VCaP (cell line): ENCODE results near the gene BMPER.
A peak's percentile ranks its signal among the peaks of the same experiment; 100 is the strongest.

Experiments
- H3K27ac ChIP-seq: fragments of 450-650 bp; 2 replicates; pipeline ENCODE4 v1.5.1; 2017
- TF ChIP-seq, protein P1 (sequence below): fragments of 450-650 bp; conservative IDR thresholded peaks from 2 replicates; pipeline ENCODE4 v1.5.1; 2017; ENCODE audit warnings: mild to moderate bottlenecking, moderate library complexity

The BMPER gene

GRCh38 chr7:34059136-34059828 is 153.9 kb downstream of the BMPER start:
- TF ChIP-seq, protein P1, sequence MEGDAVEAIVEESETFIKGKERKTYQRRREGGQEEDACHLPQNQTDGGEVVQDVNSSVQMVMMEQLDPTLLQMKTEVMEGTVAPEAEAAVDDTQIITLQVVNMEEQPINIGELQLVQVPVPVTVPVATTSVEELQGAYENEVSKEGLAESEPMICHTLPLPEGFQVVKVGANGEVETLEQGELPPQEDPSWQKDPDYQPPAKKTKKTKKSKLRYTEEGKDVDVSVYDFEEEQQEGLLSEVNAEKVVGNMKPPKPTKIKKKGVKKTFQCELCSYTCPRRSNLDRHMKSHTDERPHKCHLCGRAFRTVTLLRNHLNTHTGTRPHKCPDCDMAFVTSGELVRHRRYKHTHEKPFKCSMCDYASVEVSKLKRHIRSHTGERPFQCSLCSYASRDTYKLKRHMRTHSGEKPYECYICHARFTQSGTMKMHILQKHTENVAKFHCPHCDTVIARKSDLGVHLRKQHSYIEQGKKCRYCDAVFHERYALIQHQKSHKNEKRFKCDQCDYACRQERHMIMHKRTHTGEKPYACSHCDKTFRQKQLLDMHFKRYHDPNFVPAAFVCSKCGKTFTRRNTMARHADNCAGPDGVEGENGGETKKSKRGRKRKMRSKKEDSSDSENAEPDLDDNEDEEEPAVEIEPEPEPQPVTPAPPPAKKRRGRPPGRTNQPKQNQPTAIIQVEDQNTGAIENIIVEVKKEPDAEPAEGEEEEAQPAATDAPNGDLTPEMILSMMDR, result no peak
- no peak overlapping the region for H3K27ac ChIP-seq

DNA sequence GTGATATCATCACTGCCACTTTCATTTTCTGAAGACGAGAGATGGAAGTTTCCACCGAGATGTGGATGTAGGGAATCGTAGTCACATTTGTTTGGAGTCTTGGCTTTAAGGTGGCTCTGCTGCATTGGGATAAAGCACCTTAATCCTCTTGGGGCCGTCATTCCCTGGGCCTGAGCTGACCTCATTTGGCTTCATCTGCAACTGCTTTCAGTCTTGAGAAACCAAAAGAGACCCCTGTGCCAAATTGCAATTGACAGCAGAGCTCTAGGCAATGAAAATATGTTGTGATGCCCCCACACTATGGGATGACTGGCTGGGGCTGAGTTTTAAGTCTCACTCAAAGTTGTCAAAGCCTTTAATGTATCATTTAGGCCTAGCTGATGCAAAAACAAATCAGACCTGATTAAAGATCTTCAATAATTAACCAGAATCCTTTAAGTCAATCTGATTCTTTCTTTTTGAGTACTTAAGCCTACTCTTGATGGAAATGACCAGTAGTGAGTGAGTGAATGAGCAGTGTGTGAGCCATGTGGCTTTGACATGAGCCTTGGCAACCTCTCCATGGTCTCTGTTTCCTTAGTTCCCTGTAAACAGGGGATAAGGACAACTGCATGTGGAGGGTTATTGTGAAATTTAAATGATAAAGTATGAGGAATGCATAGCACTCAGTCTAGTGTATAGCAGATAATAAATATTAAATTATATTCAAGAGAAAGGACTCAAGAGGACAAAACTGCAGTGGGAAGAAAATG is 155.0 kb downstream of the BMPER start:
- TF ChIP-seq, protein P1, result no peak
- no peak overlapping the region for H3K27ac ChIP-seq

DNA sequence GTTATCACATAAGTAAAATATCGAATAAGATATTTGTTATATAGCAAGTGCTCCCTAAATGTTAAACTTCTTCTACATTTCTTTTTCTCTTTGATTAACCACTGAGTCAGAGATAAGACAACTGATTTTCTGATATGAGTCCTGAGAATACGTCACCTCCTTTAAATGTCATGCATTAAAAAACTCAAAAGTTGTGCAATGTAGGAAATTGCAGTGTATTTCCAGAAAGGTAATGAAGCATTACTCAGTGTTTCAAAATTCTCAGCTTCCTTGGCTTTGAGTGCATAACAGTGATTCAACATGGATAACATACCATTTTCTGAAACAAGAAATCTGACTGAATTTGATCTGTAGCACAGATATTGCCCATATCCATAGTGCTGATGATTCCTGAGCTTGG is 155.8 kb downstream of the BMPER start:
- TF ChIP-seq, protein P1, result no peak
- no peak overlapping the region for H3K27ac ChIP-seq

DNA sequence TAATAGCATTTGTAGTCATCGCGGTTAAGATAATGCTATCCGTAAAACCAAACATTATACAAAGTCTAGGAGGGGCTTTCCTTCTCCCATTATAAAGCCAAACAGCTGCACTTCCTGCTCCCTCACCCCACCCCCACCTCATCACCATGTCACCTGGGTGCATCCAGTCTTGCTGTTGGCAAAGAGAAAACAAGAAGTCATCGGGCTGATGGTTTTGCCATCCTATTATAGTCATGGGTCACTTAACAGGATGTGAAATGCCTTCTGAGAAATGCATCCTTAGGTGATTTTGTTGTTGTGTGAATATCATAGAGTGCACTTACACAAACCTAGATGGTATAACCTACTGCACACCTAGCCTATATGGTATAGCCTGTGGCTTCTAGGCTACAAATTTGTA is 157.0 kb downstream of the BMPER start:
- H3K27ac ChIP-seq, result no peak overlapping the region
- TF ChIP-seq, protein P1, result no peak

GRCh38 chr7:34062826-34063225 is 157.5 kb downstream of the BMPER start:
- TF ChIP-seq, protein P1, result no peak
- H3K27ac ChIP-seq, result no peak overlapping the region

GRCh38 chr7:34064519-34065158 is 159.3 kb downstream of the BMPER start:
- H3K27ac ChIP-seq, result peak overlapping the region; percentile 65
- TF ChIP-seq, protein P1, result no peak

DNA sequence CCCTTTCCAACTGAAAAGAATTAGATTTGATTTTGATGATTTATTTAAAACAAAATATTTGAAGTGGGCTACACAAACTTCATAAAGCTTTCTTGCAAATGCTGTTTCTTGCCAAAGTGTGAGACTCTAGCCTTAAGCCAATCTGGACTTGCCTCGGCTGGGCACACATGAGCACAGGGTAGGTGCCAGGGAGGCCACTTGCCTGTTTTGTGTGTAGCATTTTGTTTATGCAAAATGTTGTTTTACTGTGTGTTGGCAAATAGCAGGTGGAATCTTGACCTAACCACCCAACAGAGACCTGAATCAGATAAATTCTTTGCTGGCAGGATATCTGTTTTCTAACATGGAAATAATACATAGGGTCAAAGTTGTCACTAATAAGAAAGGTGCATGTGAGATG is 161.1 kb downstream of the BMPER start:
- TF ChIP-seq, protein P1, result no peak
- H3K27ac ChIP-seq, result no peak overlapping the region
